Muscle layer of colon (tissue), 2 donors: ENCODE measurements around the gene CLRN1.
"Not testable (repeated sequence)": the region's sequence is repeated elsewhere in the genome, so short reads cannot be mapped to it uniquely, and the experiment has no call there.

Experiments
- H3K27ac ChIP-seq: one replicate; pipeline ENCODE4 v1.7.0; 2013; ENCODE audit warnings: low read depth, mild to moderate bottlenecking, low read length, moderate library complexity
- H3K27me3 ChIP-seq, 2 donors: one replicate each; pipeline ENCODE4 v1.7.0; 2013; ENCODE audit warnings: low read length in 2 of 2, mild to moderate bottlenecking in 2 of 2; ENCODE audit not compliant: insufficient read depth in 2 of 2, control insufficient read depth in 1 of 2
- H3K36me3 ChIP-seq: one replicate; pipeline ENCODE4 v1.7.0; 2013; ENCODE audit warnings: mild to moderate bottlenecking, low read length; ENCODE audit not compliant: insufficient read depth
- H3K4me1 ChIP-seq: one replicate; pipeline ENCODE4 v1.7.0; 2013; ENCODE audit warnings: mild to moderate bottlenecking, low read length; ENCODE audit not compliant: insufficient read depth
- H3K4me3 ChIP-seq, 2 donors: one replicate each; pipeline ENCODE4 v1.7.0; 2013; ENCODE audit warnings: low read length in 2 of 2, low read depth in 1 of 2, mild to moderate bottlenecking in 1 of 2, moderate library complexity in 1 of 2
- H3K9ac ChIP-seq: one replicate; pipeline ENCODE4 v1.7.0; 2013; ENCODE audit warnings: low read length
- H3K9me3 ChIP-seq: one replicate; pipeline ENCODE4 v1.7.0; 2013; ENCODE audit warnings: mild to moderate bottlenecking, low read length
- donor health status: abdominal sarcoma.
- donor health status: Adenocarcinoma of cecum.

CLRN1 gene

DNA sequence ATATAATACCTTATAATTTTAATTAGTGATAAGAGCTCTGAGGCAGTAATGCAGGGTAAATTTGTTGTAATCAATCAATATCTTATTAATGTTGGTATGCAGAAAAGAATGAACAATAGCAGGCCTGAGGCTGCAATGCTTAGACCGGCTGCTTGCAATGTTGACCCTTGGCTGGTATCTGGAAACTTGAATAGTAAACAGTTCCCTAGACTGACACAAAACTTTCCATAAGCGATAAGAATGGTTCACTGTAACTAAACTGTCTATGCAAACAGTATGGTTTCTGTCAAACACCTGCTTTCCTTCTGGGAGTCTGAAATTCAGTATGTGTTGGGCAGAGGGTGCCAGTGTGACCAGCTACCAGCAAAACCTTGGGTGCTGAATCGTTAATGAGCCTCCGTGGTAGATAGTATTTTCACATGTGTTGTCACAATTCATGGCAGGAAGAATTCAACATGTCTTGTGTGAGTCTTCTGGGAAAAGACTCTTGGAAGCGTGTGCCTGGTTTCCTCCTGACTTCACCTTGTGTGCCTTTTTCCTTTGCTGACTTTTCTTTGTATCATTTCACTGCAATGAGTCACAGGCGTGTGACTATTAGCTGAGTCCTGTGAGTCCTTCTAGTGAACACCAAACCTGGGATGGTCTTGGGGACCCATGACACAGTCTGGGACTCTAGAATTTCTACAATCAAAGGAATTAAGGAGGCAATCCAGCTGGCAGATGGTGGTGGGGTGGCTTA is 30.7 kb upstream of the CLRN1 start:
- H3K27me3 ChIP-seq, result no peaks in the 10 kb centered on the region
- no peaks in the 10 kb centered on the region for H3K36me3 ChIP-seq
- no peak overlapping the region for H3K27ac ChIP-seq
- no peaks in the 10 kb centered on the region for H3K4me1 ChIP-seq
- no peak overlapping the region for H3K4me3 ChIP-seq
- H3K9me3 ChIP-seq, result no peaks in the 10 kb centered on the region
- H3K9ac ChIP-seq, result no peak overlapping the region

DNA sequence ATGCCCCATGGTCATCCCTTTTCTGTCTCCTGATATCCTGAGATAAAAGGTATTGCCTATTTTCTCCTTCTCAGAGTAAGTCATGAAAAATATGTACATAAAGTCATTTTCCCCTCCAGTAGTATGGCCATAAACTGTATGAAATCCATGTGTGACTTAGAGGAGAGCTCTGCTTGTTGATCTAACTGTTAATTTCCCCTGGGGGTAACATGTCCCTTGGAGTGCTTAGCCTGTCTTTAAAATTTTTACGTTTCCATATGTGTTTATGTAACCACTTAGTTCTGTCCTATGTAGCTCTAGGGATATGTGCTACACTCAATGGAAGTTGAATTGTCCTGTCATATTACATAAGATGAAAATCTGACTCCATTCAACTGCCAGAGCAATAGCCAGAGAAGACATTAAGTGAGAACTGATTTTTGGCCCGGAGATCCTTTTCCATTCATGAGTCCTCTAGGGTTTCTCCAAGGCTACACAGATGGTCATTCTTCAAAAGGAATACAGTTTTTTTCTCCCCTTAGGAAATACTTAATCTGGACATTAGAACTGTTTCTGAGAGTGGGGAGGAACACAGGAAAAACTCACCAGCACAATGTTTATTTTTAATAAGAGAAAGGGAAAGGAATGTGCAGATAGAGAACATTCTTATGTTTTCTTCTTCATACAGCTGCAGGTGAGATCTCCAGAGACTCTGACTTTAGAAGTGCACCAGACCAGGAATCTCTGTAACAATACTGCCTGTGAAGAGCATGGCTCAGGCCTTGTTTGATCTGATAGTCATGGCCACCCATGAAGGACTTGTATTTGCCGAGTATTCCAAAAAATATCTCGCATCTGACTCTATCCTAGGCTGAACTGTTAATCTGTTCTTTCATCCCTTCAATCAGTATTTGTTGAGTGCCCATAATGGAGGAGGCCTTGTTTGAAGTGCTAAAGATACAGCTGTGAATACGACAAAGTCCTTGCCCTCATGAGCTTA is 29.8 kb upstream of the CLRN1 start:
- no peak overlapping the region for H3K4me3 ChIP-seq
- H3K36me3 ChIP-seq, result no peaks in the 10 kb centered on the region
- H3K27ac ChIP-seq, result no peak overlapping the region
- no peaks in the 10 kb centered on the region for H3K9me3 ChIP-seq
- no peaks in the 10 kb centered on the region for H3K27me3 ChIP-seq
- no peak overlapping the region for H3K9ac ChIP-seq
- no peaks in the 10 kb centered on the region for H3K4me1 ChIP-seq

DNA sequence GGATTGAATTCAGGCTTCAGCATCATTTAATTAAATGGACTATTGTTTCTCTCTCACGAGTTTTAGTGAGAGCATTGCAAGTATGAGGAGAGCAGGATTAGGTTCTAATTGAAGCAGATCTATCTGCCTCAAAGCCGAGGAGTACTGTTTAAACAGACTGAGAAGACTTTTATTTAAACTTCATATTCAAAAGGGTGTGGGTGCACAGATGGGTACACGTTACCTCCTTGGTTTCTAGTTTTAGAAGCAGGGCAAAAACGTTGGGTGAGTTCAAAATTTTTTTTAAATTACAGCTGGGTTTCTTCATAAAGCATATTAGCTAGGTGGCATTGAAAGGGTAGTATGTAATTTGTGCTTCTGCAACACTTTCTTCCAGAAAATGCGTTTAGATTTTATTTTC is 26.5 kb upstream of the CLRN1 start:
- Histone ChIP-seq H3K27ac (no peak overlapping the region), H3K9ac (no peak overlapping the region), H3K36me3 (no peaks in the 10 kb centered on the region), H3K4me3 (no peak overlapping the region), H3K9me3 (no peaks in the 10 kb centered on the region), H3K27me3 (no peaks in the 10 kb centered on the region), H3K4me1 (no peaks in the 10 kb centered on the region)

DNA sequence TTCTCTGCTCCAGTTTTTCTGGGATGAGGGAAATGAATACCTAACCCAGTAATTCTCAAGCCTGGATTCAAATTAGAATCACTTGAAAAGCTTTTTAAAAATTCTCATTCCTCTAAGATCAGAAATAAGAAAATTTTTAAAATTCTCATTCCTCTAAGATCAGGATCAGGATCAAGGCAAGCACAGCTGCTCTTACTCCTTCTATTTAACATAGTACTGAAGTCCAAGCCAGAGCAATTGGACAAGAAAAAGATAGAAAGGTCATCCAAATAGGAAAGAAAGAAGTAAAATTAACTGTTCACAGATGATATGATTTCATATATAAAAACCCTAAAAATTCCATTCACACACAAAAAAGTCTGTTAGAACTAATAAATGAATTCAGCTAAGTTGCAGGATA is 24.2 kb upstream of the CLRN1 start:
- Histone ChIP-seq H3K9ac (no peak overlapping the region), H3K27ac (no peak overlapping the region), H3K4me3 (no peak overlapping the region), H3K27me3 (no peaks in the 10 kb centered on the region), H3K36me3 (no peaks in the 10 kb centered on the region), H3K9me3 (no peaks in the 10 kb centered on the region), H3K4me1 (no peaks in the 10 kb centered on the region)

DNA sequence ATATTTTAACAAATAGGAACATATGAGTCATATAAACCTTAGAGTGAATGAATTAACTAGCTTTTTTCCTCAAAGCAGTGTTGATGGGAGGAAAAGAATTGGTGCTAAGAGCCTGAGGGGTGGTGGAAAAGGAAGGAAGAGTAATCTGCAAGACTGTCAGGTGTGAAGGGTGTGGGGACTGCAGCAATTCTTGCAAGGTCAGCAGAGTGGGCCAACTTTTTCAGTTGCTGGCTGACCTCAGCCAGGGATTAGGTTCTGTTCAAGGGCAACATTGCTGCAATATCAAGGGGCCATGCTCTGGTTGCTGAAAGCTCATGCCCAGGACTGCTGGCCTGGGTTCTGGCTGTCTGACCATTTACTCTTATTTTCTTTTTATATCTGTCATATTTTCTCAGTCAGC is 23.0 kb upstream of the CLRN1 start:
- H3K9me3 ChIP-seq, result no peaks in the 10 kb centered on the region
- H3K4me3 ChIP-seq, result no peak overlapping the region
- H3K27ac ChIP-seq, result no peak overlapping the region

DNA sequence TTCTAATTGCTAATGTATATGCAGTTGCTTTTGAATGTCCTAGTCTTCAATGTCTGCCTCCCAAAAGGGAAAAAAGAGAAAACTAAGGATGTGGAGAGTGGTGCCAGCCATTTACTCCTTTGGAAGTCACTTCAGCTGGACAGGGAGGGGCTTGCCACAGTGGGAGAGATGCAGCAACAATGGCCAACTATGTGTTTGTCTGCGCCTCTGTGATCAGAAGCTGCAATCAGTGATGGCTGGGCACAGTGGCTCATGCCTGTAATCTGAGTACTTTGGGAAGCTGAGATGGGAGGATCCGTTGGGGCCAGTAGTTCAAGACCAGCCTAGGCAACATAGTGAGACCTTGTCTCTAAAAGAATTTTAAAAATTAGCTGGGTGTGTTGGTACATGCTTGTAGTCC is 16.7 kb upstream of the CLRN1 start:
- no peaks in the 10 kb centered on the region for H3K36me3 ChIP-seq

More for the DNA sequence above, 23.0 kb upstream of the CLRN1 start:
- H3K4me1 ChIP-seq, result no peaks in the 10 kb centered on the region
- H3K9ac ChIP-seq, result no peak overlapping the region
- no peaks in the 10 kb centered on the region for H3K27me3 ChIP-seq
- no peaks in the 10 kb centered on the region for H3K36me3 ChIP-seq

DNA sequence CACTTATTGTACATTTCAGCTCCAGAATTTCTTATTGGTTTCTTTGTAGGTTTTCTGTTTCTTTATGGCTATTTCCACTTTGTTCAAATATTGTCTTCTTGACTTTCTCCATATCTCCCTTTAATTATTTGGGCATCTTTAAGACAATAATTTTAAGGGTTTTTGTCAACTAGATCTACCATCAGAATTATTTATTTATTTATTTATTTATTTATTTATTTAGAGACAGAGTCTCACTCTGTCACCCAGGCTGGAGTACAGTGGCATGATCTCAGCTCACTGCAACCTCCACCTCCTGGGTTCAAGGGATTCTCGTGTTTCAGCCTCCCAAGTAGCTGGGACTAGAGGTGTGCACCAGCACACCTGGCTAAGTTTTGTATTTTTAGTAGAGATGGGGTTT is 15.9 kb upstream of the CLRN1 start:
- not testable (repeated sequence) for H3K4me1 ChIP-seq, H3K9ac ChIP-seq, H3K9me3 ChIP-seq, H3K27me3 ChIP-seq, H3K36me3 ChIP-seq, H3K27ac ChIP-seq, H3K4me3 ChIP-seq

More for the DNA sequence above, 16.7 kb upstream of the CLRN1 start:
- Histone ChIP-seq H3K4me3 (no peak overlapping the region), H3K9me3 (no peaks in the 10 kb centered on the region), H3K27me3 (no peaks in the 10 kb centered on the region), H3K9ac (no peak overlapping the region), H3K4me1 (no peaks in the 10 kb centered on the region), H3K27ac (no peak overlapping the region)

DNA sequence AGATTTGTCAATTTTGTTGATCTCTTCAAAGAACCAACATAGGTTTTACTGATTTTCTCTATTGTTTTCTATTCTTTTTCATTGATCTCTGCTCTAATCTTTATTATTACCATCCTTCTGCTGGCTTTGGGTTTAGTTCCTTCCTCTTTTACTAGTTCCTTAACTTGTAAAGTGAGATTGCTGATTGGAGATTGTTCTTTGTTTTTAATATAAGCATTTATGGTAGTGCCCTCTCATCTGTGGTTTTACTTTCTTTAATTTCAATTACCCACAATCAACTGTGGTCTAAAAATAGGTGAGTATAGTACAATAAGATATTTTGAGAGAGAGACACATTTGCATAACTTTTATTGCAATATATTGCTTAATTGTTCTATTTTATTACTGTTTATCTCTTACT is 13.2 kb upstream of the CLRN1 start:
- no peak overlapping the region for H3K27ac ChIP-seq
- no peaks in the 10 kb centered on the region for H3K4me1 ChIP-seq
- no peaks in the 10 kb centered on the region for H3K9me3 ChIP-seq

DNA sequence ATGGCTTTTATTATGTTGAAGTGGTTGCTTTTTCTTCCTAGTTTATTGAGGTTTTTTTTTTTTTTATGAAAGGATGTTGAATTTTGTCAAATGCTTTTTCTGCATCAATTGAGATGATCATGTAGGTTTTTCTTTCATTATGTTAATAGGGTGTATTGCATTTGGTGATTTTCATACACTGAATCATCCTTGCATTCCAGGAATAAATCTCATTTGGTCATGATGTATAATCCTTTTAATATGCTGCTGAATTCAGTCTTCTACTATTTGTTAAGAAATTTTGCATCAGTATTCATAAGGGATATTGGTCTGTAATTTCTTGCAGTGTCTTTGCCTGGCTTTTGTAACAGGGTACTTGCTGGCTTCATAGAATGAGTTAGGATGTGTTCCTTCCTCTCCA is 11.5 kb upstream of the CLRN1 start:
- Histone ChIP-seq H3K9ac (no peak overlapping the region), H3K9me3 (no peaks in the 10 kb centered on the region)

More for the DNA sequence above, 13.2 kb upstream of the CLRN1 start:
- Histone ChIP-seq H3K27me3 (no peaks in the 10 kb centered on the region), H3K9ac (no peak overlapping the region), H3K4me3 (no peak overlapping the region), H3K36me3 (no peaks in the 10 kb centered on the region)

DNA sequence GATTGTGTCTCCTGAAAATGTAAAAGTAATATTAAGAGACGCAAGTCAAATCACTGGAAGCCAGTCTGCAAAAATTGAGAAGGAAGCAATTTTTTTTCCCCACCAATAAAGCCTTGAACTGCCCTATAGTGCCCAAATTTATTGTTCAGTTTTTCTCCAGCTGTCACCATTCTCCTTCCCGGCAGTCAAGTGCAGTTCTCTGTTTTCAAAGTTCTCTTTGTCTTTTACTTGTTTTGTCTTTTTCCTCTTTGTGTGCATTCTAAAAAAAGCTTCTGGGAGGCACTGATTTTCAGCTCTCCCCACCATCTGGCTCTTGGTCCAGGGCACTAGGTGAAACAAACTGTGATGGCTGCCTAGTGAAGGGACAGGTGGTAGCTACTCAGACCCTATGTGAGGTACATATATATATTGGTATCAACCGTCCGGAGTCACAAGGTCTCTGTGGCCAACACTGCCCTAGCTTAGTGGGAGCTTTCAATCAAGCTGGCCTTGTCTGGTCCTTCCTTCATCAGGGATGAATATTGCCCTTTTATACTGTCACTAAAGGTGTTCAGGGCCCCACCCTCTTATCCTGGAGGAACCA is 6.1 kb upstream of the CLRN1 start:
- H3K27me3 ChIP-seq, result no peaks in the 10 kb centered on the region
- no peak overlapping the region for H3K9ac ChIP-seq
- H3K27ac ChIP-seq, result no peak overlapping the region
- no peaks in the 10 kb centered on the region for H3K4me1 ChIP-seq
- no peak overlapping the region for H3K4me3 ChIP-seq
- no peaks in the 10 kb centered on the region for H3K36me3 ChIP-seq
- H3K9me3 ChIP-seq, result no peaks in the 10 kb centered on the region

More for the DNA sequence above, 11.5 kb upstream of the CLRN1 start:
- no peaks in the 10 kb centered on the region for H3K4me1 ChIP-seq
- no peak overlapping the region for H3K4me3 ChIP-seq
- no peaks in the 10 kb centered on the region for H3K36me3 ChIP-seq
- H3K27ac ChIP-seq, result no peak overlapping the region
- no peaks in the 10 kb centered on the region for H3K27me3 ChIP-seq

DNA sequence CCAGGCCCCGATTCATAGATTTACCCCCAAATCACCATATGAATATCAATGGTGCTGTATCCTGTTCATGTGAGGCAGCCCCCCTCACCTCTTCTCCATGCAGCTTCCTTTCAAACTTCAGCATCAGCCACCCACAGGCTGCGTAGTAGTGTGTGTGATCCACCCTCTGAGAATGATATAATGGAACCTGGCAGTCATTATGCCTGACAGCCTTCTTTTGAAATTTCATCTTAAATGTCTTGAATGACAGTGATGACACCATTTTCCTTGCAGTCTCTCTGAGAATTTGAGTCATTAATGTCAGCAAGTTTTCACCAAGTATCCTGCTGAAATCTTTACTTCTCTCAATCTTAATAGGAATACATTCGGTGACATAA is 3.5 kb upstream of the CLRN1 start:
- H3K27me3 ChIP-seq, result no peaks in the 10 kb centered on the region
- H3K9me3 ChIP-seq, result no peaks in the 10 kb centered on the region
- H3K4me3 ChIP-seq, result no peak overlapping the region
- H3K27ac ChIP-seq, result no peak overlapping the region
- H3K4me1 ChIP-seq, result no peaks in the 10 kb centered on the region
- no peak overlapping the region for H3K9ac ChIP-seq
- no peaks in the 10 kb centered on the region for H3K36me3 ChIP-seq
